SW480 (cell line): ENCODE data around the gene TBCD.
"Not testable (repeated sequence)": the region's sequence is repeated elsewhere in the genome, so short reads cannot be mapped to it uniquely, and the experiment has no call there.

ENCODE experiments used
- DNase-seq: peaks from one replicate; pipeline ENCODE4 v3.0.0-alpha.2; 2016; ENCODE audit warnings: low spot score

TBCD gene

DNA sequence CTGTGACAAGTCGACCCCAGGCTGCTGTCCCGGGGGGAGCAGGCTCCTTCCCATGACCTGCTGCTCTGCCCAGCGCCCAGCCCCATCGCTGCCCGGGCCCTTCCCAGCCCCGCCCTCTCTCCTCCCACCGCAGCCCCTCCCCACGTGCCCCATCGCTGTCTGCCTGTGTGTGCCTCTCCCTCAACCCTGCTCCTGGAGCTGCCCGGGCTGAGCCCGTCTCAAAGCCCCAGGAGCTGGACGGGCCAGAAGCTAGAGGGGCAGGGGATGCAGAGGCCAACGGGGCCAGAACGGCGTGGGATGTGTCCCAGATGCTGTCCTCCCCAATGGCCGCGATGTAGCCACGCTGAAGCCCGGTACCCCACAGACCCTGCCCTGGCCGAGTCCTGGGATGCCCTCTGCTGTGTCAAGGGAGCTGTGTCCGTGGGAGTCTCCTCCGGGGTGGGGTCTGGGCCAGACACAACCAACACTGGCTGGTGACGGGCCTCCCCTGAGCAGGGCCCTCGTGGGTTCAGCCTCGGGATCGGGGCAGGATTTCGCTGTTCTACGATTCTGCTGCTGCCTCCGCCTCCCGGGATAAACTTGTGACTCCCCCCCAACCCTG, 206.2 kb downstream of the TBCD start:
- no peak for DNase-seq

DNA sequence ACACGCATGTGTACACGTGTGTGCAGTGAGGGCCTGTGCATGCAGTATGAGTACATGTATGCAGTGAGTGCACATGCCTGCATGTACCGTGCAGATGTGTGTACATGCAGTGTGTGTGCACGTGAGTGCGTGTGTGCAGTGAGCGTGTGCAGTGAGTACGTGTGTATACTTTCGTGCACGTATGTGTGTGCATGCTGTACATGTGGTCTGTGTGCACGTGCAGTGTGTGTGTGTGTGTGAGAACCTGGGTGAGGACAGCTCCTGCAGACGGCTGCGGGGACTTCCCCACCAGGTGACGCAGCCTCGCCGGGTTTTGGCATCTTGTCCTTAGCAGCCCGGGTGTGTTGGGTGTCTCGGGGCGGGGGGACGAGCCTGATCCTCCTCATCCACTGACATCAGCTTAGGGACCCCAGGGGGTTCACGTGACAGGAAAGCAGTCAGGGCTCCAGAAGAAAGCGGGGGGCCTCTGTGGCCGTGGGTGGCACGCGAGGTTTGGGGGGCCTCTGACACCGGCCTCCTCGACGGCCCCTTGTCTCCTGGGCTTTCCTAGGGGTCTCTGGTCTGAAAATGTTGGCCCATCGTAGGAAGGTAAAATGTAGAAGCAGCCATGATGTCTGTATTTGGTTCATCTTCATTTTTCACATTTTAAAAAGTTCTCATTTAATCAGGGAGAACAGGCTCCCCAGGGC, 207.5 kb downstream of the TBCD start:
- no peak for DNase-seq

DNA sequence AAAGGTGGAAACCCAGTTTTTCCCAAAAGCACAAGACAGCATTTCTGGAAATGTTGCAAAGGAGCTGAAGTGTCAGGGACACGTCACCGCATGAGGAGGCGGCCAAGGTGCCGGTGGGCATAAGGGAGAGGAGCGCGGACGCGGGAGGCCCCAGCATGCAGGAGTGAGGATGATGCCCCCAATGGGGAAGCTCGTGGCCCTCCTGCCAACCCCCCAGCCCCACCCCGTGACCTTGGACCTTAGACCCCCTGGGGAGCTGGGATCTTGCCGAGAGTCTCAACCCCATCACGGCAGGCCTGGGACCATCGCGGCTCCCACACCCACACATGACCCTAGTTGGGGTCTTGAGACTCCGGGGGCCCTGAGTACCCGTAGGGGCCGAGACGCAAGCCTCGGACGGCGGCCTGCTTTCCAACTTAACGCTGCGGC, 208.1 kb downstream of the TBCD start:
- no peak for DNase-seq

DNA sequence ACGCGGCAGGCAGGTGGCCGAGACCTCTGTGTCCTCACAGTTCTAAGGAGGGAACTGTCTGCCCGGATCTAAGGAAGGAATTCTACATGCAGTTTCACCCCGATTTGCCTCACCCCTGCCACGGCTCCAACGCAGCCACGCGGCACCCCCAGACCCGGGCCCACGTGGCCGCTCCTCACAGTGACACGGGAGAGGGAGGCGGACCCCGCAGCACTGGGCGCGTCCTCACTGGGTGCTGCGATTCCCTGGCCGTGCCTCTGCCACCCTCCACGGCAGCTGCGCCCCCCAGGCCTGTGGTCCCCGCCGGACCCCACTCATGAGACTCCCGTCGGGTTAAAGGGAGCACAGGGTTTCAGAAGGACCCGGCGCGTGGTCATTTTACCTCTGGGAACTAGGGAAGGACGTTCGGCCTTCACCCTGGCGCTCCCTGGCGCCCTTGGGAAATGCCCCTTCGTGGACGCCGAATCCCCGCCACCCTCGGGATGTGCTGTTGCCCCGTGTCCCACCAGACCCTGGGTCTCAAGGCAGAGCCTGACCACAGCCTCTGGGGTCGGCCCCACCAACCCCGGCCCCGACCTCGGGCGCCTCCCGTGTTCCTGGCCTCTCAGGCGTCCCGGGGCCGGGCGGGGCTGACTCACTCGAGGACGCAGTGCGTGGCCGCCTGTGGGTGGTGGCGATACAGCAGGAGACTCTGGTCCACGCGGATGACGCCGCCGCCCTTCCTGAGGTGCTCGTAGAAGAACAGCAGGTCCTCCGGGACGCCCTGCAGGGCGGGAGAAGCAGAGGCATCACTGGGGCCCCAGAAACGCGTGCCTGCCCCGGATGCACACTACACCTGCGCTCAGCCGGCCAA, 208.8 kb downstream of the TBCD start:
- no peak for DNase-seq

DNA sequence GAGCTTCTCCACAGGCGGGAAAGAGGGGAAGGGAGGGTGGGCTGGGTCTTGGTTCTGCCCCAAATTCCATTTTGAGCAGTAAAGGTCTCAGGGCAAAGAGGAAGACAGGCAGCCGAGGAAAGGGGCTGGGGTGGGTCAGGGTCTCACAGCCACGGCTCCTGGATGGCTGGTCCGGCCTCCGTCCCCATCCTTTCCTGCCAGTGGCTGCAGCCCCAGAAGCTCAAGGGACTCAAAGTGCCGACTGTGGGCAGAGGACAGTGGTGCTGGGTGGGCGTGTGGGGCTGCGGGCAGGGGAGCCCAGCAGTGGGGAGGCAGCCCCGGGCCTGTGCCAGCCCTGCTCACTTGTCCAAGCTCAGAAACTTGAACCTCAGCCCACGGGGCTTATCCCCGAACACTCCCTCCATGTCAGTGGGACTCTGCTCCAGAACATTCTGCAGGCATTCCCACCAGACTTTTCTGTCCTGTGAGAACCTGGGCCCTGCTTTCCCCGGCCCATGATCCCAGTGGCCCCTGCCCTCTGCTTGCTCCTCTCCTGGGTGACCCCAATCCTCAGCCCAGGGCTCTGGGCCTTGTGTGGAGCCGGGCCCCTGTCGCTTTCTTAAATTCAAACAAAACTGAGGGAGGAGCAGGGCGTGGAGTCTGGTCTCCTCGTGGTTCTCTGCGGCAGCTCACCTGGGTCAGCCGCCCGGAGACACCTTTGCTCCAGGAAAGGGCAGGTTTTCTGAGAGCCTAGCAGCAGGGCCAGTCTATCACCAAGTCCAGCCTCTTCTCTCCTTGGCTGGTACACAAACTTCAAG, 209.7 kb downstream of the TBCD start:
- DNase-seq, result no peak

DNA sequence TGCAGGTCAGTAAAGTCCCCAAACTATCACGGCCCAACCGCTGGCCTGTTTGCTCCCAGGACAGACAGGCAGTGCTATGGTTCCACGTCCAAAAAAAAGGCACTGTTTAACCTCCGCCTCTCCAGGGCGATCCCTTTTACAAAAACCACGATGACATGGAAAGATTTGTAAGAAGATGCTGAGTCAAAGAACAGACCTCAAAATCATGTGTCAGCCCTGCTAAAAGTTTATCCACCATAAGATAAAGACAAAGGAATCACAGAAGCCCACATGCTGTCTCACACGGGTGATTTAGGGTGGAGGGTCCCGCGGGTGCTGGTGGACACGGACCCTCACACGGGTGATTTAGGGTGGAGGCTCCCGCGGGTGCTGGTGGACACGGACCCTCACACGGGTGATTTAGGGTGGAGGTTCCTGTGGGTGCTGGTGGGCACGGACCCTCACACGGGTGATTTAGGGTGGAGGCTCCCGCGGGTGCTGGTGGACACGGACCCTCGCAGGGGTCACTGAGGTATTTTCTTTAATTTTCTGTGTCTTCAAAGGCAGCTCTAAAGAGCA, 210.4 kb downstream of the TBCD start:
- DNase-seq, result no peak

DNA sequence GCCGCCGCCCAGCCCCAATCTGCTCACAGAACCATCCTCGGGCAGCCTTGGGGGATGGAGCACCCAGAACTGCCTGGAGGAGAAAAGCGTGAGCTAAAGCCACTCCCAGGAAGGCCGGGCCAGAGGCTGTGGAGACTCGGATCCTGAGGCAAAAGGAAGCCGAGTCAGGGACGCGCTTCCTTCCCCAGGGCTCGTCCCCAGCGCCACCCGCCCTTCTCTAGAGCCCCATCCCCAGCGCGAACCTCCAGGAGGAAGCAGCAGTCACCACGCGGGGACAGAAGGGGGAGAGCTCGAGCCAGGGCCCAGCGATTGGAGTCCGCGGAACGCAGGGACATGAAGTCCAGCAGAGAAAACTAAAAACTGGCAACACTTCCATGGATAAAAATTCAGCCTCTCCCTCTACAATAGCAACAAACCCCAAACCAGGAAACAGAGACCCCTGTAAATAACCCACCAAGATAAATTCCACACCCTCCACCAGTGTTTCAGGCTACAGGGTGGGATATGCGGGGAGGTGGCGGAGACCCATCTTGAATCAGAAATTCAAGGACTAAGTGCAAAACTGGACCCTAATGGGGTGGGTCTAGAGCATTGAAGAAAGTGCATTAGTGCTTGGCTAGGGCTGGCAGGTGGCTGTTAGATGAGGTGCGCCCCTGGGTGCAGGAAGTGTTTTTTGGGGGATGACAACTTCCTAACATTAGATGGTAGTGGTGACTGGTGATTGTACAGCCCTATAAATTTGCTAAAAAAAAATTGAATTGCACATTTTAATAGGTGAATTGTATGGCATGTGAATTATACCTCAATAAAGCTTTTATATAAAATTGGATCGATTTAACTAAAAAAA, 211.5 kb downstream of the TBCD start:
- DNase-seq, result no peak

DNA sequence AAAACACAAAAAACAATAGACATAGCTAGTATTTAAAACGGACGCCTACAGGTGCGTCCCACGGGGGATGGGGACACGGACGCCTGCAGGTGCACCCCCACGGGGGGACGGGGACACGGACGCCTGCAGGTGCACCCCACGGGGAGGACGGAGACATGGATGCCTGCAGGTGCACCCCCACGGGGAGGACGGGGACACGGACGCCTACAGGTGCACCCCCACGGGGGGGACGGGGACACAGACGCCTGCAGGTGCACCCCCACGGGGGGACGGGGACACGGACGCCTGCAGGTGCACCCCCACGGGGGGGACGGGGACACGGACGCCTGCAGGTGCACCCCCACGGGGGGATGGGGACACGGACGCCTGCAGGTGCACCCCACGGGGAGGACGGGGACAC, 212.6 kb downstream of the TBCD start:
- not testable (repeated sequence) for DNase-seq

DNA sequence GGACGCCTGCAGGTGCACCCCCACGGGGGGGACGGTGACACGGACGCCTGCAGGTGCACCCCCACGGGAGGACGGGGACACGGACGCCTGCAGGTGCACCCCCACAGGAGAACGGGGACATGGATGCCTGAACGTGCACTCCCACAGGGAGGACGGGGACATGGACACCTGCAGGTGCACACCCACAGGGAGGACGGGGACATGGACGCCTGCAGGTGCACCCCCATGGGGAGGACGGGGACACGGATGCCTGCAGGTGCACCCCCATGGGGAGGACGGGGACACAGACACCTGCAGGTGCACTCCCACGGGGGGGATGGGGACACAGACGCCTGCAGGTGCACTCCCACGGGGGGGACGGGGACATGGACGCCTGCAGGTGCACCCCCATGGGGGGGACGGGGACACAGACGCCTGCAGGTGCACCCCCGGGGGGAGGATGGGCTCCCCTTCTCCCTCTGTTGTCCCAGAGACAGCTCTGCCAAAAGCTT, 213.0 kb downstream of the TBCD start:
- no peak for DNase-seq

DNA sequence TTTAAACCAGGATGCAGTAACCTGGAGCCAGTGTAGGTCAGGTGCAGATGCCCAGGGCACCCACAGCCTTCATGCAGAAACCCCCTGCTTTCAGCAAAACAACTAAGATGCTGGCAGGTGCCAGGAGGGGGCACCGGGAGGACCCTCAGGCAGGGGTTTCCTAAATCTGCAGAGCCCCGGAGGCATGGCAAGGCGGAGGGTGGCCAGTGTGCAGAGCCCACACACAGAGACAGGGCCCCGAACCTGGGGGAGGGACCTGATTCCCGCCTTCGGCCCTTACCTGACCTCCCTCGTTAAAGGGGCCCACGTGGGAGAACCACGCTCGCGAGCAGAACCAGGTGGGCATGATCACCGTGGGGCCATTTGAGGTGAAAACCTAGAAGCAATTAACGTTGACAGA, 213.5 kb downstream of the TBCD start:
- DNase-seq, result no peak

DNA sequence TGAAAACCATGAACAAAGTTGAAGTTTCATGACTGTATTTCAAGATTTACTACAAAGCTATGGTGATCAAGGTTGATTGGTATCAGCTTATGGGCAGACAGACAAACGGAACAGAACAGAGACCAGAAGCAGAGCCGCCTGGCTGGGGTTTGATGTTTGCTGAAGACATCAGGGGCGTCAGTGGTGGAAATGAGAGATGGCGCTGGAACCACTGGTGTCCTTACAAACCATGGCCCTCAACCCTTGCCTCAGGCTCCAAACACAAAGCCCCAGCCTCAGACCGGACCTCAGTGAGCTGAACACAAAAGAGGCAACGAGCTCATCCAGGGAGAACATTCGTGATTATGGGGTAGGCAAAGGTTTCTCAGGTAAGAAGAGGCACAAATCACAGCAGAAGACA, 214.6 kb downstream of the TBCD start:
- no peak for DNase-seq

DNA sequence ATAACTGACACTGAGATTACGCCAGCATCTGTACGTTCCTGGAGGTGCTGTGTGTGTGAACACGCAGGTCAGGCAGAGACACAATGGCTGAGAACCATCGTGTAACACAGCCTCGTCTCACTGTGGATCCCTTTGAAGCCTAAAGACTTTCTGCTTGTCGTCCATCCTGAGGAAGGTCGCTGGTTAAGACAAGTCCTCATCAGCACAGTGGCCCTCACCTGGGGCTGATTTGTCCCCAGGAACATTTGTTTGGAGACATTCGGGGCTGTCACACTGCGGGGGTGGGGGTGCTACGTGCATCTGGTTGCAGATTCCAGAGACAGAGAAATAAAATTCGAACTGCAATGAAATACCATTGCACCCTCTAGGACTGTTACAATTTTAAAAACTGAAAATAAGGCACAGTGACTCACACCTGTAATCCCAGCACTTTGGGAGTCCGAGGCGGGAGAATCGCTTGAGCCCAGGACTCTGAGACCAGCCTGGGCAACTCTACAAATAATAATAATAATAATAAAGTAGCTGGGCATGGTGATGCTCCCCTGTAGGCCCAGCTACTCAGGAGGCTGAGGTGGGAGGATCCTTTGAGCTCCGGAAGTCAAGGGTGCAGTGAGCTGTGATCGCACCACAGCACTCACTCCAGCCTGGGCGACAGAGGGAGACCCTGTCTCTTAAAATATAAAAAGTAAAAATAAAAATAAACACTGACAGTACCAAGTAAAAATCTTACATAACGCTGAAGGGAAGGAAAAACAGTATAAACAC, 215.6 kb downstream of the TBCD start:
- DNase-seq, result no peak

DNA sequence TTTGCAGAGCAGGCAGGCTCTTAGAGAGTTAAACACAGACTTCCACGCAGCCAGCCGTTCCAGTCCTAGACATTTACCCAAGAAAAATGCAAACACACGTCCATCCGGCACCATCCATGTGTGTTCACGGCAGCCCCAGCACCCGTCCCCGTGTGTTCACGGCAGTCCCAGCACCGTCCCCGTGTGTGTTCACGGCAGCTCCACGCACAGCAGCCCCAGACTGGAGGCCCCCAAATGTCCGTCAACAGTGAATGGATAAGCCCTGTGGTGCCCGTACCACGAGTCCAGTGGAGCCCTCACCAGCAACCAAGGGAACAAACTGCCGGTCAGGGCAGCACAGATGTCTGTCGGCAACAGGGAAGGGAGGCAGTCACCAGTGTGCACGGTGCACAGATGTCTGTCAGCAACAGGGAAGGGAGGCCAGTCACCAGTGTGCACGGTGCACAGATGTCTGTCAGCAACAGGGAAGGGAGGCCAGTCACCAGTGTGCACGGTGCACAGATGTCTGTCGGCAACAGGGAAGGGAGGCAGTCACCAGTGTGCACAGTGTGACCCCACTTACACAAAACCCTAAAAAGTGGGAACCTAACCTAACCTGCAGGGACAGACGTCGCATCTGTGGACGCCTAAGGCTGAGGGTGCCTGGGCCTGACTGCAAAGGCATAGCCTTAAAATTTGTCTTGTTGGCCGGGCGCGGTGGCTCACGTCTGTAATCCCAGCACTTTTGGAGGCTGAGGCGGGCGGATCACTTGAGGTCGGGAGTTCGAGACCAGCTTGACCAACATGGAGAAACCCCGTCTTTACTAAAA, 216.4 kb downstream of the TBCD start:
- DNase-seq, result not testable (repeated sequence)

DNA sequence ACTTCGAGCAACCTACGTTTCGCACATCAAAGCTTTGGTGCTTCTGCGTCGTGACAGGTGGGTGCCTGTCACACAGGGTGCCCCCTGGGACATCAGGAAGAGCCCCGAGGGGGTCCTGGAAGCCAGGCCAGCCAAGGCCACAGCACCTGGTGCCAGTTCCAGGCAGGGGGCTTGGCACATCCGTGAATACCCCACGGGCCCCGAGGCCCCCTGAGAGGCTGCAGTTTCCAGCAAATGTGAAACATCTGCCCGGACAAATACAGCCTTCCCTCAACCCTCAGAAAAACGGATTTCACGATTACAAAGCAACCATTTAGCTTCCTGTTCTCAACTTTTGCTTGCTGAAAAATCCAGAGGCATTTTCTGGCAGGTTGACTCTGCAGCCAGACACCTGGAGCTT, 218.2 kb downstream of the TBCD start:
- no peak for DNase-seq

DNA sequence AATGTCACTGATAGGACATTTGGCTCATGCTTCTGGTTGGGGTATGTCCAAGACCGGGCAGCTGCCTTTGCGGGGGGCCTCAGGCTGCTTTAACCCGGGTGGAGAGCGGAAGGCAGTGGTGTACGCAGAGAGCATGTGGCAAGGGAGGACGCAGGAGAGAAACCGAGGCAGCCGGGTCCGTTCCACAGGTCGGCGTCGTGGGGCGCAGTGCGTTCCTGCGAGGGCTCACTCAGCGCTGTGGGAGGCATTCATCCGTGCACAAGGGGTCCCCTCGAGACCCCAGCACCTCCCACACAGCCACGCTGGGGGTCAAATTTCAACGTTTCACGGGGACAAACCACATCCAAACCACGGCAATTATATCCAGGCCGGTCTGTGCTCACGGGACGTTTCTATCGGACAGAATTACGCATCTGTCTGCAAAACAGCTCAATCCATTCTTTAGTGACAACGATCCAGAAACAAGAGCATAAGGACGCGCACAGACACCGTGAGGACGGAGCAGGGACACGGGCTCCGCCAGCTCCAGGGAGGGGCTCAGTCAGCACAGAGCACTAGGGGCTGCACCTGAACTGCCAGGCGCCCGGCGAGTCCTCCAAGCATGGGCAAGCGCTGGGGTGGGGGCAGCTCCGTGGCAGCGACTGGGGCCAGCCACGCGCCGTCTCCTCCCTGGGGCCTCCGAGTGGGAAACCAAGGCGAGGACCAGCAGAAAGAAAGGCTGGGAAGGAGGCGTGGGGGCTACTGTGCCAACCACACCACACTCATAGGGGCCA, 219.1 kb downstream of the TBCD start:
- no peak for DNase-seq

DNA sequence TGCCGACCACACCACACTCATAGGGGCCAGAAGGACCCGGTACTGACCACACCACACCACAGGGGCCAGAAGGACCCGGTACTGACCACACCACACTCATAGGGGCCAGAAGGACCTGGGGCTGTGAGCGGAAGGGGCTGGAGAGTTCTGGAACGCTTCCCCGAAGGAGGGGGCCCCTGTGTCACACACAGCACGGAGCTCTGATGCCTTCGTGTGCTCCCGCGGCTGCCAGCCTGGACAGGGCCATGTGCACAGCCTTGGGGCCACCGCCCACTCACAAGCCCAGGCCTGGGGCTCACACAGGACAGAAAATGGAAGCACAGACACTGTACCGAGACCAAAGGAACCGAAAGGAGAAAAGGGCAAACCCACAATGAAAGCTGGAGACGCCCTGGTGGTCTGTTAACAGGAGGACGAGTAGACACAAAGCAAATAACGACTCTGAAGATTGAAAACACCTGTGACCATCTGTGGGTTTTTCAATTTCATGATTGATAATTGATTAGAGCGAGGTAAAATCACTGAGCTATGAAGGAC, 221.0 kb downstream of the TBCD start:
- DNase-seq, result no peak

DNA sequence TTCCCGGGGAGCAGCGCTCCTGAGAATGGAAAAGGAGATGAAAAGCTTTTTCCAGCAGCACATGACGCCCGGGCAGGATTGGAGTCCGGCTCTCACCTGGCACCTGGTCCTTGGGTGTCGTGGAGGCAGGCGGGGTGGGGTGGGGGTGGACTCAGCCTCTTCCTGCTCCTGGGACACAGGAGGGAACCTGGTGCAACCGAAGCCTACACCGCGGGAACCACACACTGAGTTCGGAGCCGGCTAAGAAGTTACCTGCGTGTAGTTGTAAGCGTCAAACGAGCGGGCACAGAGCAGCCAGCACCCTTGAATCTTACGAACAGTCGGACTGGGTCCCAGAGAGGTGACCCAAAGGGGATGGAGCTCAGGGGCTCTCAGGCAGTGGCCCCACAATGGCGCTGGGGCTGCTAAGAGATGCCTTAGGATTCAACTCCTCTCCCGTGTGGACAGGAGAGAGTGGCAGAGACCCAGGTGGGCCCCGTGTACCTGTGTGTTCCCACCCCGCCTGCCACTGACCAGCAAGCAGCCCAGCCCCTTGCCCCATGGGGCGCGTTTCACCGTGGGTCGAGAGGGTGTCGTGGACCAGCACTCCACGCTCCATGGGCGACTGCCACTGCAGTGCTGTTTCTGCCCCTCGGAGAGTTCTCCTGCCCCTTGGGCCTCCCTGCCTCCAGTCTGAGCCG, 221.7 kb downstream of the TBCD start:
- DNase-seq, result no peak
